Measurements from ENCODE around the gene PPP1R26.

DNA sequence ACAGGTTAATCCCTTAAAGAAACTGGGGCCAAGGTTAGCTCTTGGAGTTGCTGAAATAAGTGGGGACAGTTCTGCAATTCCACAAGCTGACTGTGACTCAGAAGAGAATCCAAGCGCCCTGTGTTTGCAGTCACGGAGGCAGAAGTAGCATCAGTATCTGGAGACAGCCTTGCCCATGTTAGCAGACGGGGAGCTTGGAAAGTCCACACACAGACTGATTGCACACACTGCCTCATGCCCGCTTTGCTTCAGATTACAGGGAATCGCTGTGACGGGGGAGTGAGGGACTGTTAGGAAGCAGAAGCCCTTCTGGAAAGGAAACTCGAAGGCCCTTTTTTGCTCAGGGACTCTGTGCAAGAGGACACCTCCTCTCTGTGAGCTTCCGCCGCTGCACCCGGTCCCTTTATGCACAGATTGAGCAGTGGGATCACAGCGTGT is 30.9 kb upstream of the PPP1R26 start:
- TF ChIP-seq RAD51 (IDR thresholded peaks at IDR 0.05; ENCODE audit: borderline replicate concordance) (no peak), SP1 (IDR thresholded peaks at IDR 0.05) (no peak), SP1 (CRISPR knock-in tag; IDR thresholded peaks at IDR 0.05) (no peak), CEBPB (IDR thresholded peaks at IDR 0.05; ENCODE audit: borderline replicate concordance, low read depth, low read length) (no peak), RXRA (CRISPR knock-in tag; IDR thresholded peaks at IDR 0.05) (no peak), NFE2L2 (IDR thresholded peaks at IDR 0.05; ENCODE audit: low read length) (no peak), RELA (CRISPR knock-in tag; IDR thresholded peaks at IDR 0.05) (no peak), ZNF207 (IDR thresholded peaks at IDR 0.05; ENCODE audit: borderline replicate concordance) (no peak), NR2F1 (CRISPR knock-in tag; IDR thresholded peaks at IDR 0.05) (no peak), ZNF572 (CRISPR knock-in tag; IDR thresholded peaks at IDR 0.05) (no peak)
- TF ChIP-seq, protein P1, sequence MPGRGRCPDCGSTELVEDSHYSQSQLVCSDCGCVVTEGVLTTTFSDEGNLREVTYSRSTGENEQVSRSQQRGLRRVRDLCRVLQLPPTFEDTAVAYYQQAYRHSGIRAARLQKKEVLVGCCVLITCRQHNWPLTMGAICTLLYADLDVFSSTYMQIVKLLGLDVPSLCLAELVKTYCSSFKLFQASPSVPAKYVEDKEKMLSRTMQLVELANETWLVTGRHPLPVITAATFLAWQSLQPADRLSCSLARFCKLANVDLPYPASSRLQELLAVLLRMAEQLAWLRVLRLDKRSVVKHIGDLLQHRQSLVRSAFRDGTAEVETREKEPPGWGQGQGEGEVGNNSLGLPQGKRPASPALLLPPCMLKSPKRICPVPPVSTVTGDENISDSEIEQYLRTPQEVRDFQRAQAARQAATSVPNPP (CRISPR knock-in tag; IDR thresholded peaks at IDR 0.05): no peak
- TF ChIP-seq, protein P2, sequence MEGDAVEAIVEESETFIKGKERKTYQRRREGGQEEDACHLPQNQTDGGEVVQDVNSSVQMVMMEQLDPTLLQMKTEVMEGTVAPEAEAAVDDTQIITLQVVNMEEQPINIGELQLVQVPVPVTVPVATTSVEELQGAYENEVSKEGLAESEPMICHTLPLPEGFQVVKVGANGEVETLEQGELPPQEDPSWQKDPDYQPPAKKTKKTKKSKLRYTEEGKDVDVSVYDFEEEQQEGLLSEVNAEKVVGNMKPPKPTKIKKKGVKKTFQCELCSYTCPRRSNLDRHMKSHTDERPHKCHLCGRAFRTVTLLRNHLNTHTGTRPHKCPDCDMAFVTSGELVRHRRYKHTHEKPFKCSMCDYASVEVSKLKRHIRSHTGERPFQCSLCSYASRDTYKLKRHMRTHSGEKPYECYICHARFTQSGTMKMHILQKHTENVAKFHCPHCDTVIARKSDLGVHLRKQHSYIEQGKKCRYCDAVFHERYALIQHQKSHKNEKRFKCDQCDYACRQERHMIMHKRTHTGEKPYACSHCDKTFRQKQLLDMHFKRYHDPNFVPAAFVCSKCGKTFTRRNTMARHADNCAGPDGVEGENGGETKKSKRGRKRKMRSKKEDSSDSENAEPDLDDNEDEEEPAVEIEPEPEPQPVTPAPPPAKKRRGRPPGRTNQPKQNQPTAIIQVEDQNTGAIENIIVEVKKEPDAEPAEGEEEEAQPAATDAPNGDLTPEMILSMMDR (CRISPR knock-in tag; IDR thresholded peaks at IDR 0.05): no peak

Measured in HepG2 (cell line).